ENCODE measurements around the gene SCAI. TPM values are rescaled to one million over a fixed set of nuclear protein-coding genes. Genes with fewer than 3 reads are reported as not detected.
"Not testable (repeated sequence)": the region's sequence is repeated elsewhere in the genome, so short reads cannot be mapped to it uniquely, and the experiment has no call there.

Gene SCAI
- total RNA-seq, 2 donors from 2014 or later, result 7.2 to 10.5 TPM

GRCh38 chr9:124939944-124940343 is 203.4 kb downstream of the SCAI start:
- no peaks in the 10 kb centered on the region for H3K27me3 Mint-ChIP-seq
- peaks cover 4% of the 10 kb centered on the region for H3K36me3 Mint-ChIP-seq (ENCODE audit: low read depth)
- H3K27ac Mint-ChIP-seq, result peak overlapping the region; percentile 97
- peaks cover 22% of the 10 kb centered on the region for H3K4me1 Mint-ChIP-seq
- no peak for DNase-seq
- H3K9me3 ChIP-seq (ENCODE audit: control insufficient read depth, low read length, poor library complexity, severe bottlenecking), result no peaks in the 10 kb centered on the region
- peak overlapping the region; percentile 96 for H3K4me3 Mint-ChIP-seq
- ATAC-seq, result no peak

- Mint-ChIP-seq H3K4me1 (peaks cover 19% of the 10 kb centered on the region), H3K27me3 (no peaks in the 10 kb centered on the region), H3K36me3 (ENCODE audit: low read depth) (peaks cover 10% of the 10 kb centered on the region), H3K4me3 (no peak overlapping the region), H3K27ac (no peak overlapping the region)
- ATAC-seq, result peak; percentile 30
- no peaks in the 10 kb centered on the region for H3K9me3 ChIP-seq (ENCODE audit: control insufficient read depth, low read length, poor library complexity, severe bottlenecking)
- DNase-seq, result no peak
Observed at GRCh38 chr9:124934290-124934689, 209.0 kb downstream of the SCAI start.

GRCh38 chr9:124932333-124932732 is 211.0 kb downstream of the SCAI start:
- peaks cover 13% of the 10 kb centered on the region for H3K4me1 Mint-ChIP-seq
- H3K4me3 Mint-ChIP-seq, result no peak overlapping the region
- peaks cover 10% of the 10 kb centered on the region for H3K36me3 Mint-ChIP-seq (ENCODE audit: low read depth)
- H3K27me3 Mint-ChIP-seq, result no peaks in the 10 kb centered on the region
- ATAC-seq (no peak), DNase-seq (no peak)
- H3K9me3 ChIP-seq (ENCODE audit: control insufficient read depth, low read length, poor library complexity, severe bottlenecking), result no peaks in the 10 kb centered on the region
- H3K27ac Mint-ChIP-seq, result no peak overlapping the region

GRCh38 chr9:124929464-124929863 is 213.9 kb downstream of the SCAI start:
- ATAC-seq, result peak; percentile 57
- peak overlapping the region; percentile 41 for H3K27ac Mint-ChIP-seq
- no peak for DNase-seq
- H3K36me3 Mint-ChIP-seq (ENCODE audit: low read depth), result peaks cover 17% of the 10 kb centered on the region
- peaks cover 14% of the 10 kb centered on the region for H3K4me1 Mint-ChIP-seq
- H3K9me3 ChIP-seq (ENCODE audit: control insufficient read depth, low read length, poor library complexity, severe bottlenecking), result no peaks in the 10 kb centered on the region
- peak overlapping the region; percentile 59 for H3K4me3 Mint-ChIP-seq
- H3K27me3 Mint-ChIP-seq, result no peaks in the 10 kb centered on the region

GRCh38 chr9:124928116-124928515 is 215.2 kb downstream of the SCAI start:
- no peaks in the 10 kb centered on the region for H3K27me3 Mint-ChIP-seq
- H3K36me3 Mint-ChIP-seq (ENCODE audit: low read depth), result peaks cover 11% of the 10 kb centered on the region
- H3K27ac Mint-ChIP-seq, result no peak overlapping the region
- H3K4me3 Mint-ChIP-seq, result no peak overlapping the region
- H3K9me3 ChIP-seq (ENCODE audit: control insufficient read depth, low read length, poor library complexity, severe bottlenecking), result no peaks in the 10 kb centered on the region
- H3K4me1 Mint-ChIP-seq, result peaks cover 9% of the 10 kb centered on the region
- no peak for DNase-seq
- no peak for ATAC-seq

GRCh38 chr9:124920394-124920793 is 222.9 kb downstream of the SCAI start:
- DNase-seq; ATAC-seq; H3K4me3 Mint-ChIP-seq; H3K27ac Mint-ChIP-seq; H3K27me3 Mint-ChIP-seq; H3K36me3 Mint-ChIP-seq (ENCODE audit: low read depth); H3K4me1 Mint-ChIP-seq; H3K9me3 ChIP-seq (ENCODE audit: control insufficient read depth, low read length, poor library complexity, severe bottlenecking): not testable (repeated sequence)

GRCh38 chr9:124914753-124915405 is 228.4 kb downstream of the SCAI start:
- Mint-ChIP-seq H3K27me3 (no peaks in the 10 kb centered on the region), H3K36me3 (ENCODE audit: low read depth) (peaks cover 24% of the 10 kb centered on the region), H3K4me3 (no peak overlapping the region), H3K4me1 (peaks cover 5% of the 10 kb centered on the region), H3K27ac (no peak overlapping the region)
- DNase-seq (no peak), ATAC-seq (no peak)
- H3K9me3 ChIP-seq (ENCODE audit: control insufficient read depth, low read length, poor library complexity, severe bottlenecking), result no peaks in the 10 kb centered on the region

- H3K4me1 Mint-ChIP-seq, result peaks cover 5% of the 10 kb centered on the region
- no peak overlapping the region for H3K4me3 Mint-ChIP-seq
- peaks cover 19% of the 10 kb centered on the region for H3K36me3 Mint-ChIP-seq (ENCODE audit: low read depth)
Observed at GRCh38 chr9:124913378-124913777, 229.9 kb downstream of the SCAI start.

GRCh38 chr9:124911766-124912165 is 231.6 kb downstream of the SCAI start:
- DNase-seq (no peak), ATAC-seq (no peak)
- Mint-ChIP-seq H3K27me3 (no peaks in the 10 kb centered on the region), H3K36me3 (ENCODE audit: low read depth) (peaks cover 17% of the 10 kb centered on the region), H3K27ac (peak overlapping the region; percentile 39), H3K4me1 (peaks cover 7% of the 10 kb centered on the region), H3K4me3 (no peak overlapping the region)
- H3K9me3 ChIP-seq (ENCODE audit: control insufficient read depth, low read length, poor library complexity, severe bottlenecking), result no peaks in the 10 kb centered on the region

More at GRCh38 chr9:124913378-124913777, 229.9 kb downstream of the SCAI start:
- Mint-ChIP-seq H3K27me3 (no peaks in the 10 kb centered on the region), H3K27ac (no peak overlapping the region)
- no peak for ATAC-seq
- H3K9me3 ChIP-seq (ENCODE audit: control insufficient read depth, low read length, poor library complexity, severe bottlenecking), result no peaks in the 10 kb centered on the region
- DNase-seq, result no peak

- H3K9me3 ChIP-seq (ENCODE audit: control insufficient read depth, low read length, poor library complexity, severe bottlenecking), result no peaks in the 10 kb centered on the region
- no peak for ATAC-seq
- H3K36me3 Mint-ChIP-seq (ENCODE audit: low read depth), result peaks cover 15% of the 10 kb centered on the region
- no peak overlapping the region for H3K4me3 Mint-ChIP-seq
- H3K27me3 Mint-ChIP-seq, result no peaks in the 10 kb centered on the region
- H3K27ac Mint-ChIP-seq, result peak overlapping the region; percentile 24
- peaks cover 9% of the 10 kb centered on the region for H3K4me1 Mint-ChIP-seq
- no peak for DNase-seq
Observed at GRCh38 chr9:124908098-124908497, 235.2 kb downstream of the SCAI start.

- Mint-ChIP-seq H3K4me1 (peaks cover 9% of the 10 kb centered on the region), H3K27me3 (no peaks in the 10 kb centered on the region), H3K36me3 (ENCODE audit: low read depth) (peaks cover 13% of the 10 kb centered on the region), H3K4me3 (no peak overlapping the region), H3K27ac (no peak overlapping the region)
- ATAC-seq (no peak), DNase-seq (no peak)
- H3K9me3 ChIP-seq (ENCODE audit: control insufficient read depth, low read length, poor library complexity, severe bottlenecking), result no peaks in the 10 kb centered on the region
Observed at GRCh38 chr9:124906966-124907365, 236.4 kb downstream of the SCAI start.

- H3K4me3 Mint-ChIP-seq, result no peak overlapping the region
- no peaks in the 10 kb centered on the region for H3K9me3 ChIP-seq (ENCODE audit: control insufficient read depth, low read length, poor library complexity, severe bottlenecking)
- peaks cover 15% of the 10 kb centered on the region for H3K4me1 Mint-ChIP-seq
- DNase-seq (no peak), ATAC-seq (no peak)
- H3K27ac Mint-ChIP-seq, result no peak overlapping the region
- peaks cover 13% of the 10 kb centered on the region for H3K36me3 Mint-ChIP-seq (ENCODE audit: low read depth)
- H3K27me3 Mint-ChIP-seq, result no peaks in the 10 kb centered on the region
Observed at GRCh38 chr9:124899845-124900244, 243.5 kb downstream of the SCAI start.

GRCh38 chr9:124897570-124898460 is 245.5 kb downstream of the SCAI start:
- ATAC-seq (no peak), DNase-seq (no peak)
- no peaks in the 10 kb centered on the region for H3K27me3 Mint-ChIP-seq
- H3K27ac Mint-ChIP-seq, result peak overlapping the region; percentile 76
- peaks cover 22% of the 10 kb centered on the region for H3K4me1 Mint-ChIP-seq
- H3K9me3 ChIP-seq (ENCODE audit: control insufficient read depth, low read length, poor library complexity, severe bottlenecking), result no peaks in the 10 kb centered on the region
- peaks cover 18% of the 10 kb centered on the region for H3K36me3 Mint-ChIP-seq (ENCODE audit: low read depth)
- no peak overlapping the region for H3K4me3 Mint-ChIP-seq
